ENCODE measurements around the gene ZNF630. TPM values are rescaled to one million over a fixed set of nuclear protein-coding genes. Genes with fewer than 3 reads are reported as not detected.

ZNF630 gene
- total and polyA plus RNA-seq, 3 donors from 2014 or later = 1.5 to 5.6 (median 2.0) TPM

Other genes with a start within 250 kb of the ZNF630 start
- 1 to 10 TPM; 4.7 to 6.2 TPM for gene ZNF81, start 234.7 kb downstream of the ZNF630 start, total RNA-seq
- gene ZNF81, start 234.7 kb downstream of the ZNF630 start, polyA plus RNA-seq (ENCODE audit: insufficient read depth, low read depth, low replicate concordance) = 2.8 TPM
- 1 to 10 TPM; 5.8 to 6.1 TPM for gene ZNF182, start 67.7 kb downstream of the ZNF630 start, total RNA-seq
- 3.2 TPM for gene ZNF182, start 67.7 kb downstream of the ZNF630 start, polyA plus RNA-seq (ENCODE audit: insufficient read depth, low read depth, low replicate concordance)
- 10 to 100 TPM in 1 of 2 donors, 1 to 10 TPM in 1; 9.5 to 18.9 TPM for gene SPACA5, start 64.7 kb downstream of the ZNF630 start, total RNA-seq
- gene SPACA5, start 64.7 kb downstream of the ZNF630 start, polyA plus RNA-seq (ENCODE audit: insufficient read depth, low read depth, low replicate concordance) = 23.4 TPM
- gene SPACA5B, start 59.0 kb upstream of the ZNF630 start, total RNA-seq = 1 to 10 TPM; 4.9 to 6.2 TPM
- gene SPACA5B, start 59.0 kb upstream of the ZNF630 start, polyA plus RNA-seq (ENCODE audit: insufficient read depth, low read depth, low replicate concordance) = 6.6 TPM
- gene SSX5, start 125.2 kb upstream of the ZNF630 start, total RNA-seq = under 1 TPM in 1 of 2 donors, not detected in 1; 0.47 TPM
- gene SSX5, start 125.2 kb upstream of the ZNF630 start, polyA plus RNA-seq (ENCODE audit: insufficient read depth, low read depth, low replicate concordance) = 0.59 TPM
- 10 to 100 TPM in 1 of 2 donors, 1 to 10 TPM in 1; 6.0 to 14.3 TPM for gene SSX1, start 183.8 kb upstream of the ZNF630 start, total RNA-seq
- gene SSX1, start 183.8 kb upstream of the ZNF630 start, polyA plus RNA-seq (ENCODE audit: insufficient read depth, low read depth, low replicate concordance) = 11.0 TPM

Data from testis (tissue), 3 donors.